IMR-90 (cell line): ENCODE data around the gene GNMT. TPM values are rescaled to one million over a fixed set of nuclear protein-coding genes. Genes with fewer than 3 reads are reported as not detected.

Source experiments
- ATAC-seq: fragments of 200-7000 bp; cut with Tn5 transposase; 2 replicates; pipeline ENCODE4 v1.9.1; 2020; ENCODE audit warnings: low read depth, mild to moderate bottlenecking, moderate library complexity
- BruUV-seq: library from RNA; stranded (reverse); fragments of 400-500 nt; replicated peaks from 2 replicates; lab custom pipeline; 2021; lab: Mats Ljungman, UMichigan
- CTCF ChIA-PET: fragments of 300-600 bp; formaldehyde crosslinking; extraction: SDS; loops from one replicate; lab custom pipeline; 2021; ENCODE audit warnings: antibody characterized with exemption; lab: Yijun Ruan, JAX
- POLR2A ChIA-PET: fragments of 300-600 bp; sonication (Branson Sonifier 250); formaldehyde crosslinking; loops from one replicate; lab custom pipeline; 2022; ENCODE audit warnings: antibody characterized with exemption; ENCODE audit not compliant: unreplicated experiment; lab: Charles Lee
- DNase-seq: peaks from one replicate; pipeline ENCODE4 v3.0.0; 2013
- H2AFZ ChIP-seq: replicated peaks from 2 replicates; pipeline ENCODE3; 2013; ENCODE audit warnings: low read length, mild to moderate bottlenecking; ENCODE audit not compliant: poor library complexity
- H2AK5ac ChIP-seq: 2 replicates; pipeline ENCODE4 v1.6.1; 2013; ENCODE audit warnings: low read depth, low read length, inconsistent platforms
- H2AK9ac ChIP-seq: replicated peaks from 2 replicates; pipeline ENCODE3; 2013; ENCODE audit warnings: mild to moderate bottlenecking, low read depth, low read length, moderate library complexity; ENCODE audit not compliant: poor library complexity
- H2BK120ac ChIP-seq: 2 replicates; pipeline ENCODE4 v1.6.1; 2013; ENCODE audit warnings: low read depth, low read length, inconsistent platforms
- H2BK15ac ChIP-seq: 3 replicates; pipeline ENCODE4 v1.6.1; 2013; ENCODE audit warnings: low read depth, low read length, inconsistent platforms
- H2BK20ac ChIP-seq: 2 replicates; pipeline ENCODE4 v1.6.1; 2013; ENCODE audit warnings: low read depth, mild to moderate bottlenecking, inconsistent platforms, low read length, moderate library complexity
- H2BK5ac ChIP-seq: 2 replicates; pipeline ENCODE4 v1.6.1; 2013; ENCODE audit warnings: mild to moderate bottlenecking, low read depth, low read length, inconsistent platforms; ENCODE audit not compliant: poor library complexity, severe bottlenecking
- H3K14ac ChIP-seq: replicated peaks from 2 replicates; pipeline ENCODE4 v1.6.1; 2013; ENCODE audit warnings: low read depth, low read length, inconsistent platforms
- H3K18ac ChIP-seq: 2 replicates; pipeline ENCODE4 v1.6.1; 2013; ENCODE audit warnings: low read depth, low read length, control low read depth
- H3K23ac ChIP-seq: 2 replicates; pipeline ENCODE4 v1.6.1; 2013; ENCODE audit warnings: low read depth, low read length, inconsistent platforms
- H3K27ac ChIP-seq: 2 replicates; pipeline ENCODE4 v1.5.1; 2013; ENCODE audit warnings: mild to moderate bottlenecking, control low read depth, low read length; ENCODE audit not compliant: insufficient read depth
- H3K27me3 ChIP-seq: 2 replicates; pipeline ENCODE4 v1.6.1; 2013; ENCODE audit warnings: low read length; ENCODE audit not compliant: control insufficient read depth, insufficient read depth
- H3K36me3 ChIP-seq: 2 replicates; pipeline ENCODE4 v1.6.1; 2013; ENCODE audit warnings: low read length, mixed read lengths; ENCODE audit not compliant: control insufficient read depth, insufficient read depth
- H3K4ac ChIP-seq: 2 replicates; pipeline ENCODE4 v1.6.1; 2013; ENCODE audit warnings: low read depth, low read length, inconsistent platforms
- H3K4me1 ChIP-seq: 2 replicates; pipeline ENCODE4 v1.6.1; 2013; ENCODE audit warnings: low read length, mixed read lengths; ENCODE audit not compliant: control insufficient read depth, insufficient read depth
- H3K4me2 ChIP-seq: 2 replicates; pipeline ENCODE4 v1.6.1; 2013; ENCODE audit warnings: low read depth, mild to moderate bottlenecking, control low read depth, low read length, moderate library complexity
- H3K4me3 ChIP-seq: 2 replicates; pipeline ENCODE4 v1.5.1; 2013; ENCODE audit warnings: low read depth, mild to moderate bottlenecking, control low read depth, low read length, moderate library complexity; ENCODE audit not compliant: insufficient read depth
- H3K56ac ChIP-seq: 2 replicates; pipeline ENCODE4 v1.6.1; 2013; ENCODE audit warnings: low read length, inconsistent platforms; ENCODE audit not compliant: insufficient read depth; ENCODE audit errors: extremely low read depth
- H3K79me1 ChIP-seq, 2 experiments: 2 replicates each; pipeline ENCODE4 v1.6.1; 2013; ENCODE audit warnings: low read length in 2 of 2, inconsistent platforms in 1 of 2, low read depth in 1 of 2
- H3K9ac ChIP-seq: 2 replicates; pipeline ENCODE4 v1.6.1; 2013; ENCODE audit warnings: low read depth, low read length, control low read depth
- H3K9me1 ChIP-seq: 2 replicates; pipeline ENCODE4 v1.6.1; 2013; ENCODE audit warnings: low read length, inconsistent platforms; ENCODE audit not compliant: insufficient read depth
- H3K9me3 ChIP-seq: 2 replicates; pipeline ENCODE4 v1.6.1; 2013; ENCODE audit warnings: low read length; ENCODE audit not compliant: control insufficient read depth, insufficient read depth
- H4K20me1 ChIP-seq: 2 replicates; pipeline ENCODE4 v1.6.1; 2013; ENCODE audit warnings: low read length, inconsistent platforms; ENCODE audit not compliant: insufficient read depth
- H4K5ac ChIP-seq: 2 replicates; pipeline ENCODE4 v1.6.1; 2013; ENCODE audit warnings: mild to moderate bottlenecking, low read depth, low read length, control low read depth
- H4K8ac ChIP-seq, 2 experiments: 2 replicates each; pipeline ENCODE4 v1.6.1; 2013; ENCODE audit warnings: low read depth in 2 of 2, low read length in 2 of 2, control low read depth in 1 of 2, inconsistent platforms in 1 of 2
- H4K91ac ChIP-seq: 2 replicates; pipeline ENCODE4 v1.6.1; 2013; ENCODE audit warnings: low read depth, low read length, inconsistent platforms; ENCODE audit not compliant: insufficient read depth
- CHD1 ChIP-seq: IDR thresholded peaks from 2 replicates; pipeline ENCODE4 v1.6.1; 2012; ENCODE audit warnings: low read depth, low read length, improper control_type of control experiment
- NFE2L2 ChIP-seq: fragments of 150-350 bp; IDR thresholded peaks from 2 replicates; pipeline ENCODE4 v1.6.1; 2016; ENCODE audit warnings: low read depth, mild to moderate bottlenecking, low read length
- POLR2A ChIP-seq: IDR thresholded peaks from 2 replicates; pipeline ENCODE4 v1.6.1; 2012; ENCODE audit warnings: mild to moderate bottlenecking, low read depth, low read length
- RCOR1 ChIP-seq: IDR thresholded peaks from 2 replicates; pipeline ENCODE4 v1.6.1; 2012; ENCODE audit warnings: mild to moderate bottlenecking, low read length, improper control_type of control experiment; ENCODE audit not compliant: insufficient replicate concordance
- WGBS, 2 experiments: methylation state at CpG; one replicate each; pipeline versions ENCODE4 v1.1.5 to v1.1.7; 2013; ENCODE audit warnings: missing lambda C conversion rate in 2 of 2; ENCODE audit not compliant: insufficient read length in 1 of 2; ENCODE audit errors: extremely low coverage in 2 of 2; 5-methylcytosine and 5-hydroxymethylcytosine counted together
- dilution Hi-C: fragments of 300-500 bp; cut with HindIII; formaldehyde crosslinking; loops from one replicate; pipeline ENCODE4 v1.14.3; 2018; ENCODE audit warnings: low sequenced_read_pairs; ENCODE audit not compliant: unreplicated experiment
- in situ Hi-C: fragments of 300-500 bp; cut with MboI; formaldehyde crosslinking; loops from 3 replicates; pipeline ENCODE4 v1.14.3; 2019; ENCODE audit warnings: low sequenced_read_pairs, inconsistent platforms, mixed read lengths
- intact Hi-C: fragments of 100-400 bp; cut with micrococcal nuclease; formaldehyde crosslinking; loops from 2 replicates; pipeline ENCODE4 v1.10.0; 2022
- polyA plus RNA-seq, 3 experiments: library from polyadenylated mRNA; depleted of rRNA; stranded (reverse); fragments of >200 nt; gene quantifications; 2 replicates each; pipeline ENCODE4 v1.2.3, GENCODE V29; 2012; ENCODE audit warnings: low replicate concordance in 1 of 3
- total RNA-seq: library from RNA; depleted of rRNA; stranded (reverse); fragments of >200 nt; gene quantifications from 2 replicates; pipeline ENCODE4 v1.2.3, GENCODE V29; 2012
- TF ChIP-seq, protein P1 (sequence below): fragments of 150-350 bp; IDR thresholded peaks from 2 replicates; pipeline ENCODE4 v1.6.1; 2016; ENCODE audit warnings: low read depth, mild to moderate bottlenecking, low read length, moderate library complexity, borderline replicate concordance

GNMT gene
- total and polyA plus RNA-seq, 2 of the 4 experiments (the other 2 are of a cell fraction), result 0.36 TPM; not detected in 1

DNA sequence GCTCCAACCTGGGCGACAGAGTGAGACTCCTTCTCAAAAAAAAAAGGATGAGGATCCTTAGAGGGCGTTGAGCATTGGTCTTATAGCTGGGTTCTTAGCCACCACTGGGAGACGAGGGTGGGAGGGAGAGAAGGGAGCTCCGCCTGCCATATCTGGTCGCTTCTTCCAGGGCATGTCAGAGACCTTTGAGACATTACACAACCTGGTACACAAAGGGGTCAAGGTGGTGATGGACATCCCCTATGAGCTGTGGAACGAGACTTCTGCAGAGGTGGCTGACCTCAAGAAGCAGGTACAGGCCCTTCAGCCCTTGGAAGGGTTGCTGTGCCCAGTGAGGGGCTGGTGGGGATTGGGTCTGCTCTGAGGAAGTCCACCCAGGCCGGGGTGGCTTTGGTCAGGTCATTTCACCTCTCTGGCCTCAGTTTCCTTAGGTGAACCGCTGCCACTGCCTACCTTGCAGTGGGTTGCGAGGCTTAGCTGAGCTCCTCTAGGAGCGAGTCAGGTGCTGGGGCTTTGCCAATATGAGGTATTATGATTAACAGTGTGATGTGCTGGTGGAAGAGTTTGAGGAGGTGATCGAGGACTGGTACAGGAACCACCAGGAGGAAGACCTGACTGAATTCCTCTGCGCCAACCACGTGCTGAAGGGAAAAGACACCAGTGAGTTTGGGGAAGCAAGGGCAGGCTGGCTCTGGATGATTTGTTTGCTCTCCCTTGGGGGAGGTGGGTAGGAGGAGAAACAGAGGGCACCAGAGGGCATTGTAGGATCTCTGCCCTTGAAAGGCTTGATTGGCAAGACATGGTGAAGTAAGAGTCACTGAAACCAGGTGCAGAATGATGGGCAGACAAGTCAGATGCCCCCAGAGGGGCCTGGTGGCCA, 22.8 kb upstream of the GNMT start:
- no peak overlapping the region for H3K4me3 ChIP-seq
- H2AFZ ChIP-seq, result no peak overlapping the region
- no peaks in the 10 kb centered on the region for H3K27me3 ChIP-seq
- no peak overlapping the region for H2BK120ac ChIP-seq
- no TSS peak for BruUV-seq
- no peak overlapping the region for H3K23ac ChIP-seq
- no peaks in the 10 kb centered on the region; the same call in 1 of the 2 replicates for H4K20me1 ChIP-seq
- no peak overlapping the region for H3K4me2 ChIP-seq
- H3K56ac ChIP-seq, result no peak overlapping the region
- H3K9me3 ChIP-seq, result no peaks in the 10 kb centered on the region
- TF ChIP-seq, protein P1, sequence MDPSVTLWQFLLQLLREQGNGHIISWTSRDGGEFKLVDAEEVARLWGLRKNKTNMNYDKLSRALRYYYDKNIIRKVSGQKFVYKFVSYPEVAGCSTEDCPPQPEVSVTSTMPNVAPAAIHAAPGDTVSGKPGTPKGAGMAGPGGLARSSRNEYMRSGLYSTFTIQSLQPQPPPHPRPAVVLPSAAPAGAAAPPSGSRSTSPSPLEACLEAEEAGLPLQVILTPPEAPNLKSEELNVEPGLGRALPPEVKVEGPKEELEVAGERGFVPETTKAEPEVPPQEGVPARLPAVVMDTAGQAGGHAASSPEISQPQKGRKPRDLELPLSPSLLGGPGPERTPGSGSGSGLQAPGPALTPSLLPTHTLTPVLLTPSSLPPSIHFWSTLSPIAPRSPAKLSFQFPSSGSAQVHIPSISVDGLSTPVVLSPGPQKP, result no peak
- TF ChIP-seq POLR2A, result no peak
- no peak for TF ChIP-seq RCOR1
- no peak for TF ChIP-seq CHD1
- TF ChIP-seq NFE2L2, result no peak
- no peak overlapping the region for H3K18ac ChIP-seq
- H4K5ac ChIP-seq, result no peak overlapping the region
- no peak for DNase-seq
- peaks cover 26 to 42% of the 10 kb centered on the region in 2 experiments for H3K79me1 ChIP-seq
- H2AK5ac ChIP-seq, result no peak overlapping the region
- ChIA-PET CTCF (no interaction called here), POLR2A (no interaction called here)
- H2AK9ac ChIP-seq, result no peak overlapping the region
- in situ Hi-C loops (no loop called here), dilution Hi-C loops (no loop called here), intact Hi-C loops (no loop called here)
- H3K27ac ChIP-seq, result no peak overlapping the region
- H3K4me1 ChIP-seq, result no peaks in the 10 kb centered on the region
- H3K9ac ChIP-seq, result no peak overlapping the region
- no peak overlapping the region for H2BK20ac ChIP-seq
- H3K14ac ChIP-seq, result no peak overlapping the region
- peaks cover 34% of the 10 kb centered on the region for H3K36me3 ChIP-seq
- 95% methylated on average over 7 of the region's 13 CpGs; no CpG with 5 or more reads in 1 of the 2 experiments for WGBS, 2 experiments
- H2BK15ac ChIP-seq, result no peak overlapping the region
- H4K91ac ChIP-seq, result no peak overlapping the region
- no peak overlapping the region for H2BK5ac ChIP-seq
- H3K9me1 ChIP-seq, result peaks cover 4% of the 10 kb centered on the region; the same call in 1 of the 2 replicates
- H3K4ac ChIP-seq, result no peak overlapping the region
- no peak for ATAC-seq
- H4K8ac ChIP-seq, result no peak overlapping the region
